Stimulated activated CD4-positive, alpha-beta T cell treated with anti-CD3 and anti-CD28 coated beads, TNF-alpha, amount 100 ng/mL, for 48 hours (primary cell): ENCODE measurements around the gene ZDBF2.
"Not testable (repeated sequence)": the region's sequence is repeated elsewhere in the genome, so short reads cannot be mapped to it uniquely, and the experiment has no call there.

Experiments used
- DNase-seq, 3 donors: peaks; one replicate each; pipeline ENCODE4 v3.0.0-alpha.2; 2020; ENCODE audit warnings: low read depth in 3 of 3

The ZDBF2 gene

GRCh38 chr2:206259376-206260187 lies 14.9 kb upstream of the ZDBF2 start:
- no peak for DNase-seq

- DNase-seq = no peak
These were observed 14.1 kb upstream of the ZDBF2 start for GRCh38 chr2:206260188-206261012.

- no peak for DNase-seq
These were observed 10.4 kb upstream of the ZDBF2 start for GRCh38 chr2:206263959-206264603.

GRCh38 chr2:206266130-206267125 lies 8.0 kb upstream of the ZDBF2 start:
- DNase-seq = no peak

GRCh38 chr2:206267567-206267966 lies 6.9 kb upstream of the ZDBF2 start:
- no peak for DNase-seq

GRCh38 chr2:206271065-206271464 lies 3.4 kb upstream of the ZDBF2 start:
- DNase-seq = no peak

- no peak for DNase-seq
These were observed 558 bp upstream of the ZDBF2 start for GRCh38 chr2:206273905-206274304.

GRCh38 chr2:206275312-206276055 lies 1.0 kb downstream of the ZDBF2 start:
- peak in 1 of 3 donors; percentile 5 for DNase-seq

GRCh38 chr2:206276169-206276942 lies 1.9 kb downstream of the ZDBF2 start:
- DNase-seq = no peak

GRCh38 chr2:206277503-206277902 lies 3.0 kb downstream of the ZDBF2 start:
- no peak for DNase-seq

GRCh38 chr2:206282746-206283145 lies 8.3 kb downstream of the ZDBF2 start:
- DNase-seq = no peak

GRCh38 chr2:206287197-206287596 lies 12.7 kb downstream of the ZDBF2 start:
- no peak for DNase-seq

GRCh38 chr2:206289391-206289790 lies 14.9 kb downstream of the ZDBF2 start:
- no peak for DNase-seq

- no peak for DNase-seq
These were observed 21.7 kb downstream of the ZDBF2 start for GRCh38 chr2:206296128-206296527.

GRCh38 chr2:206299608-206300007 lies 25.1 kb downstream of the ZDBF2 start:
- DNase-seq = not testable (repeated sequence)

GRCh38 chr2:206305523-206306245 lies 31.2 kb downstream of the ZDBF2 start:
- no peak for DNase-seq

- no peak for DNase-seq
These were observed 36.6 kb downstream of the ZDBF2 start for GRCh38 chr2:206311026-206311425.

- no peak for DNase-seq
These were observed 41.7 kb downstream of the ZDBF2 start for GRCh38 chr2:206316141-206316540.

GRCh38 chr2:206323033-206323432 lies 48.6 kb downstream of the ZDBF2 start:
- no peak for DNase-seq
